K562 (cell line): ENCODE data around the gene RNF187. TPM values are rescaled to one million over a fixed set of nuclear protein-coding genes. Genes with fewer than 3 reads are reported as not detected.

Experiments
- ETS2 ChIP-seq: IDR thresholded peaks from 2 replicates; pipeline ENCODE4 v1.6.1; 2016; ENCODE audit warnings: borderline replicate concordance, missing genetic modification characterization, mild to moderate bottlenecking, moderate library complexity, missing compliant biosample characterization; ENCODE audit not compliant: poor library complexity, severe bottlenecking
- ETV5 ChIP-seq: sonication (generic); formaldehyde crosslinking; IDR thresholded peaks from 2 replicates; pipeline ENCODE4 v1.4.0; 2020; ENCODE audit warnings: low read depth, mild to moderate bottlenecking, missing genetic modification reagents
- FOSL1 ChIP-seq: fragments of 200-800 bp; sonication (Bioruptor generic); conservative IDR thresholded peaks from 2 replicates; pipeline ENCODE4 v1.6.1; 2016; ENCODE audit warnings: missing genetic modification characterization, missing compliant biosample characterization
- FOXJ2 ChIP-seq: fragments of 200-800 bp; sonication (Bioruptor generic); IDR thresholded peaks from 2 replicates; pipeline ENCODE4 v1.6.1; 2016; ENCODE audit warnings: missing genetic modification characterization, missing compliant biosample characterization
- KAT2B ChIP-seq: IDR thresholded peaks from one replicate; pipeline ENCODE4 v1.6.1; 2012; ENCODE audit warnings: low read depth, mild to moderate bottlenecking, control low read depth, inconsistent platforms, low read length, moderate library complexity
- LCOR ChIP-seq: sonication (generic); formaldehyde crosslinking; IDR thresholded peaks from 2 replicates; pipeline ENCODE4 v1.8.0; 2022; ENCODE audit warnings: mild to moderate bottlenecking, missing genetic modification reagents
- NR1H2 ChIP-seq: sonication (generic); formaldehyde crosslinking; IDR thresholded peaks from 2 replicates; pipeline ENCODE4 v1.4.0; 2020; ENCODE audit warnings: mild to moderate bottlenecking, missing genetic modification reagents
- POU5F1 ChIP-seq: fragments of 150-350 bp; IDR thresholded peaks from 2 replicates; pipeline ENCODE4 v1.6.1; 2014; ENCODE audit warnings: borderline replicate concordance, low read length, low read depth, mild to moderate bottlenecking; ENCODE audit not compliant: partially characterized antibody
- REST ChIP-seq, 2 experiments: fragments of 450-650 bp; formaldehyde crosslinking in 1 of 2; IDR thresholded peaks; 2 replicates each; pipeline versions ENCODE4 v1.4.0 to v1.6.1; 2014 to 2020; ENCODE audit warnings: mild to moderate bottlenecking in 2 of 2, borderline replicate concordance in 1 of 2, low read depth in 1 of 2
- SMAD4 ChIP-seq: fragments of 250-450 bp; sonication (Bioruptor Pico); conservative IDR thresholded peaks from 2 replicates; pipeline ENCODE4 v1.8.0; 2021; ENCODE audit warnings: inconsistent platforms, mild to moderate bottlenecking, moderate library complexity
- SMARCA4 ChIP-seq: fragments of 450-650 bp; IDR thresholded peaks from 2 replicates; pipeline ENCODE4 v1.6.1; 2016
- TEAD2 ChIP-seq: fragments of 450-650 bp; IDR thresholded peaks from 2 replicates; pipeline ENCODE4 v1.6.1; 2016; ENCODE audit warnings: missing genetic modification characterization, control low read depth, missing compliant biosample characterization
- U2AF1 ChIP-seq: fragments of 200-400 bp; formaldehyde crosslinking; optimal IDR thresholded peaks from 2 replicates; pipeline ENCODE3; 2017; ENCODE audit warnings: mild to moderate bottlenecking, low read depth, low read length, moderate library complexity
- ZBTB26 ChIP-seq: fragments of 450-650 bp; formaldehyde crosslinking; IDR thresholded peaks from 2 replicates; pipeline ENCODE4 v1.4.0; 2022; ENCODE audit warnings: missing genetic modification characterization
- ZEB2 ChIP-seq: fragments of 450-650 bp; IDR thresholded peaks from 2 replicates; pipeline ENCODE4 v1.6.1; 2016
- ZNF143 ChIP-seq: sonication (generic); formaldehyde crosslinking; IDR thresholded peaks from 2 replicates; pipeline ENCODE4 v1.9.0; 2022; ENCODE audit warnings: mild to moderate bottlenecking, missing genetic modification reagents
- ZNF146 ChIP-seq: IDR thresholded peaks from one replicate; pipeline ENCODE4 v1.6.1; 2018; ENCODE audit warnings: missing compliant biosample characterization; ENCODE audit not compliant: unreplicated experiment
- ZNF695 ChIP-seq: fragments of 450-650 bp; formaldehyde crosslinking; IDR thresholded peaks from 2 replicates; pipeline ENCODE4 v1.4.0; 2020; ENCODE audit warnings: mild to moderate bottlenecking, moderate library complexity
- polyA plus RNA-seq, 8 experiments: library from polyadenylated mRNA; depleted of rRNA in 4 of 8; stranded (reverse) in 5 of 8; unstranded in 3 of 8; fragments of >200 nt; fragmentation: Nextera tagmentation in 2 of 8; fragmentation: Illumina TruSeq in 1 of 8; extraction: Ambion mirVana in 2 of 8; extraction: Trizol in 1 of 8; gene quantifications; 2 replicates each; pipeline versions ENCODE4 v1.2.1 to v1.2.3, GENCODE V29; 2011 to 2014; ENCODE audit warnings: inconsistent platforms in 1 of 8, missing spikeins in 1 of 8
- total RNA-seq, 7 experiments: library from RNA; depleted of rRNA in 6 of 7; stranded (reverse); fragments of >200 nt in 6 of 7; fragmentation: Illumina TruSeq in 2 of 7; extraction: Trizol in 2 of 7; gene quantifications; 2 replicates each; pipeline versions ENCODE4 v1.2.1 to v1.2.3, GENCODE V29; 2011 to 2021; ENCODE audit warnings: low replicate concordance in 1 of 7

RNF187 gene
- total and polyA plus RNA-seq, 9 of the 15 experiments (the other 6 are each of a cell fraction or from before 2014, with no cell fraction given): 2.3 to 119 (median 41.9) TPM

GRCh38 chr1:228459091-228459993 lies 27.8 kb upstream of the RNF187 start (continued):
- TF ChIP-seq REST (IDR thresholded peaks at IDR 0.05; ENCODE audit: borderline replicate concordance) (peak; percentile 20; the same call in 1 of the 2 replicates), REST (CRISPR knock-in tag; IDR thresholded peaks at IDR 0.05; ENCODE audit: low read depth) (no peak), SMAD4 (CRISPR knock-in tag) (peak; percentile 51), ETV5 (CRISPR knock-in tag) (no peak), ZNF695 (CRISPR knock-in tag) (no peak), ZEB2 (peak; percentile 46; the same call in 1 of the 2 replicates), TEAD2 (tag) (no peak), FOSL1 (tag) (no peak), POU5F1 (no peak), U2AF1 (no peak), LCOR (CRISPR knock-in tag) (no peak; the same call in 1 of the 2 replicates), KAT2B (no peak), ETS2 (tag) (no peak), NR1H2 (CRISPR knock-in tag) (no peak; the same call in 1 of the 2 replicates), SMARCA4 (no peak), ZBTB26 (CRISPR knock-in tag) (0 out of 2 replicates have a peak, but pooled peaks have one; percentile 19), ZNF143 (no peak), ZNF146 (CRISPR knock-in tag) (no peak), FOXJ2 (tag) (no peak; the same call in 1 of the 2 replicates)
